Measurements from ENCODE around the gene DNAJC30. TPM values are rescaled to one million over a fixed set of nuclear protein-coding genes. Genes with fewer than 3 reads are reported as not detected.

The DNAJC30 gene
- total RNA-seq, 1 experiment from 2014 or later = 6.8 TPM

DNA sequence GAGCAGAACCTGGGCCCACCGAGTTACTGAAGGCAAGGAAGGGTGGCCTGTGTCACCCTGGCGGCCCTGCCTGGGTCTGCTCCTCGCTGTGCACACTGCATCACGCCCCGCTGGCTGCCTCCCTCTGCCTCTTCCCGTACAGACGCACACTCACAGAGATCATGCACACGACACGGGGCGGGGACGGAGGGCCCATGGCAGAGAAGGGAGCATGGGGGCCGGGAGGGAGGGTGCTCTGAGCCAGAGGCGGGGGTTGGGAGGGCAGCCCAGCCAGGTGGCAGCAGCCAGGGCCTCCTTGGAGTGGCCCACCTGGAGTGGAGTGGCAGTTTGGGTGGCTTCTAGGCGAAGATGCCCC, 16.8 kb upstream of the DNAJC30 start (continued):
- TF ChIP-seq, protein P1, sequence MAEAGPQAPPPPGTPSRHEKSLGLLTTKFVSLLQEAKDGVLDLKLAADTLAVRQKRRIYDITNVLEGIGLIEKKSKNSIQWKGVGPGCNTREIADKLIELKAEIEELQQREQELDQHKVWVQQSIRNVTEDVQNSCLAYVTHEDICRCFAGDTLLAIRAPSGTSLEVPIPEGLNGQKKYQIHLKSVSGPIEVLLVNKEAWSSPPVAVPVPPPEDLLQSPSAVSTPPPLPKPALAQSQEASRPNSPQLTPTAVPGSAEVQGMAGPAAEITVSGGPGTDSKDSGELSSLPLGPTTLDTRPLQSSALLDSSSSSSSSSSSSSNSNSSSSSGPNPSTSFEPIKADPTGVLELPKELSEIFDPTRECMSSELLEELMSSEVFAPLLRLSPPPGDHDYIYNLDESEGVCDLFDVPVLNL (CRISPR knock-in tag; IDR thresholded peaks at IDR 0.05; ENCODE audit: borderline replicate concordance, low read depth) = no peak
- TF ChIP-seq, protein P2, sequence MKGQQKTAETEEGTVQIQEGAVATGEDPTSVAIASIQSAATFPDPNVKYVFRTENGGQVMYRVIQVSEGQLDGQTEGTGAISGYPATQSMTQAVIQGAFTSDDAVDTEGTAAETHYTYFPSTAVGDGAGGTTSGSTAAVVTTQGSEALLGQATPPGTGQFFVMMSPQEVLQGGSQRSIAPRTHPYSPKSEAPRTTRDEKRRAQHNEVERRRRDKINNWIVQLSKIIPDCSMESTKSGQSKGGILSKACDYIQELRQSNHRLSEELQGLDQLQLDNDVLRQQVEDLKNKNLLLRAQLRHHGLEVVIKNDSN (CRISPR knock-in tag; IDR thresholded peaks at IDR 0.05) = no peak
- TF ChIP-seq, protein P3, sequence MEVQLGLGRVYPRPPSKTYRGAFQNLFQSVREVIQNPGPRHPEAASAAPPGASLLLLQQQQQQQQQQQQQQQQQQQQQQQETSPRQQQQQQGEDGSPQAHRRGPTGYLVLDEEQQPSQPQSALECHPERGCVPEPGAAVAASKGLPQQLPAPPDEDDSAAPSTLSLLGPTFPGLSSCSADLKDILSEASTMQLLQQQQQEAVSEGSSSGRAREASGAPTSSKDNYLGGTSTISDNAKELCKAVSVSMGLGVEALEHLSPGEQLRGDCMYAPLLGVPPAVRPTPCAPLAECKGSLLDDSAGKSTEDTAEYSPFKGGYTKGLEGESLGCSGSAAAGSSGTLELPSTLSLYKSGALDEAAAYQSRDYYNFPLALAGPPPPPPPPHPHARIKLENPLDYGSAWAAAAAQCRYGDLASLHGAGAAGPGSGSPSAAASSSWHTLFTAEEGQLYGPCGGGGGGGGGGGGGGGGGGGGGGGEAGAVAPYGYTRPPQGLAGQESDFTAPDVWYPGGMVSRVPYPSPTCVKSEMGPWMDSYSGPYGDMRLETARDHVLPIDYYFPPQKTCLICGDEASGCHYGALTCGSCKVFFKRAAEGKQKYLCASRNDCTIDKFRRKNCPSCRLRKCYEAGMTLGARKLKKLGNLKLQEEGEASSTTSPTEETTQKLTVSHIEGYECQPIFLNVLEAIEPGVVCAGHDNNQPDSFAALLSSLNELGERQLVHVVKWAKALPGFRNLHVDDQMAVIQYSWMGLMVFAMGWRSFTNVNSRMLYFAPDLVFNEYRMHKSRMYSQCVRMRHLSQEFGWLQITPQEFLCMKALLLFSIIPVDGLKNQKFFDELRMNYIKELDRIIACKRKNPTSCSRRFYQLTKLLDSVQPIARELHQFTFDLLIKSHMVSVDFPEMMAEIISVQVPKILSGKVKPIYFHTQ (CRISPR knock-in tag; IDR thresholded peaks at IDR 0.05) = no peak
- TF ChIP-seq, protein P4, sequence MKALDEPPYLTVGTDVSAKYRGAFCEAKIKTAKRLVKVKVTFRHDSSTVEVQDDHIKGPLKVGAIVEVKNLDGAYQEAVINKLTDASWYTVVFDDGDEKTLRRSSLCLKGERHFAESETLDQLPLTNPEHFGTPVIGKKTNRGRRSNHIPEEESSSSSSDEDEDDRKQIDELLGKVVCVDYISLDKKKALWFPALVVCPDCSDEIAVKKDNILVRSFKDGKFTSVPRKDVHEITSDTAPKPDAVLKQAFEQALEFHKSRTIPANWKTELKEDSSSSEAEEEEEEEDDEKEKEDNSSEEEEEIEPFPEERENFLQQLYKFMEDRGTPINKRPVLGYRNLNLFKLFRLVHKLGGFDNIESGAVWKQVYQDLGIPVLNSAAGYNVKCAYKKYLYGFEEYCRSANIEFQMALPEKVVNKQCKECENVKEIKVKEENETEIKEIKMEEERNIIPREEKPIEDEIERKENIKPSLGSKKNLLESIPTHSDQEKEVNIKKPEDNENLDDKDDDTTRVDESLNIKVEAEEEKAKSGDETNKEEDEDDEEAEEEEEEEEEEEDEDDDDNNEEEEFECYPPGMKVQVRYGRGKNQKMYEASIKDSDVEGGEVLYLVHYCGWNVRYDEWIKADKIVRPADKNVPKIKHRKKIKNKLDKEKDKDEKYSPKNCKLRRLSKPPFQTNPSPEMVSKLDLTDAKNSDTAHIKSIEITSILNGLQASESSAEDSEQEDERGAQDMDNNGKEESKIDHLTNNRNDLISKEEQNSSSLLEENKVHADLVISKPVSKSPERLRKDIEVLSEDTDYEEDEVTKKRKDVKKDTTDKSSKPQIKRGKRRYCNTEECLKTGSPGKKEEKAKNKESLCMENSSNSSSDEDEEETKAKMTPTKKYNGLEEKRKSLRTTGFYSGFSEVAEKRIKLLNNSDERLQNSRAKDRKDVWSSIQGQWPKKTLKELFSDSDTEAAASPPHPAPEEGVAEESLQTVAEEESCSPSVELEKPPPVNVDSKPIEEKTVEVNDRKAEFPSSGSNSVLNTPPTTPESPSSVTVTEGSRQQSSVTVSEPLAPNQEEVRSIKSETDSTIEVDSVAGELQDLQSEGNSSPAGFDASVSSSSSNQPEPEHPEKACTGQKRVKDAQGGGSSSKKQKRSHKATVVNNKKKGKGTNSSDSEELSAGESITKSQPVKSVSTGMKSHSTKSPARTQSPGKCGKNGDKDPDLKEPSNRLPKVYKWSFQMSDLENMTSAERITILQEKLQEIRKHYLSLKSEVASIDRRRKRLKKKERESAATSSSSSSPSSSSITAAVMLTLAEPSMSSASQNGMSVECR (CRISPR knock-in tag; IDR thresholded peaks at IDR 0.05; ENCODE audit: borderline replicate concordance) = no peak
- TF ChIP-seq, protein P5, sequence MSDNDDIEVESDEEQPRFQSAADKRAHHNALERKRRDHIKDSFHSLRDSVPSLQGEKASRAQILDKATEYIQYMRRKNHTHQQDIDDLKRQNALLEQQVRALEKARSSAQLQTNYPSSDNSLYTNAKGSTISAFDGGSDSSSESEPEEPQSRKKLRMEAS (CRISPR knock-in tag; IDR thresholded peaks at IDR 0.05) = no peak
- TF ChIP-seq CBFB (CRISPR knock-in tag; IDR thresholded peaks at IDR 0.05; ENCODE audit: low read depth) = no peak
- no peak for TF ChIP-seq ZNF263 (CRISPR knock-in tag; IDR thresholded peaks at IDR 0.05; ENCODE audit: low read depth)
- TF ChIP-seq SP1 (CRISPR knock-in tag; conservative IDR thresholded peaks at IDR 0.05) = no peak
- no peak for TF ChIP-seq NFATC4 (CRISPR knock-in tag; IDR thresholded peaks at IDR 0.05)
- TF ChIP-seq, protein P6, sequence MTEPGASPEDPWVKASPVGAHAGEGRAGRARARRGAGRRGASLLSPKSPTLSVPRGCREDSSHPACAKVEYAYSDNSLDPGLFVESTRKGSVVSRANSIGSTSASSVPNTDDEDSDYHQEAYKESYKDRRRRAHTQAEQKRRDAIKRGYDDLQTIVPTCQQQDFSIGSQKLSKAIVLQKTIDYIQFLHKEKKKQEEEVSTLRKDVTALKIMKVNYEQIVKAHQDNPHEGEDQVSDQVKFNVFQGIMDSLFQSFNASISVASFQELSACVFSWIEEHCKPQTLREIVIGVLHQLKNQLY (CRISPR knock-in tag; IDR thresholded peaks at IDR 0.05) = no peak
- TF ChIP-seq, protein P7, sequence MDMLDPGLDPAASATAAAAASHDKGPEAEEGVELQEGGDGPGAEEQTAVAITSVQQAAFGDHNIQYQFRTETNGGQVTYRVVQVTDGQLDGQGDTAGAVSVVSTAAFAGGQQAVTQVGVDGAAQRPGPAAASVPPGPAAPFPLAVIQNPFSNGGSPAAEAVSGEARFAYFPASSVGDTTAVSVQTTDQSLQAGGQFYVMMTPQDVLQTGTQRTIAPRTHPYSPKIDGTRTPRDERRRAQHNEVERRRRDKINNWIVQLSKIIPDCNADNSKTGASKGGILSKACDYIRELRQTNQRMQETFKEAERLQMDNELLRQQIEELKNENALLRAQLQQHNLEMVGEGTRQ (CRISPR knock-in tag; IDR thresholded peaks at IDR 0.05) = no peak
- TF ChIP-seq NR3C1 (CRISPR knock-in tag; conservative IDR thresholded peaks at IDR 0.05; ENCODE audit: low read depth) = no peak

DNA sequence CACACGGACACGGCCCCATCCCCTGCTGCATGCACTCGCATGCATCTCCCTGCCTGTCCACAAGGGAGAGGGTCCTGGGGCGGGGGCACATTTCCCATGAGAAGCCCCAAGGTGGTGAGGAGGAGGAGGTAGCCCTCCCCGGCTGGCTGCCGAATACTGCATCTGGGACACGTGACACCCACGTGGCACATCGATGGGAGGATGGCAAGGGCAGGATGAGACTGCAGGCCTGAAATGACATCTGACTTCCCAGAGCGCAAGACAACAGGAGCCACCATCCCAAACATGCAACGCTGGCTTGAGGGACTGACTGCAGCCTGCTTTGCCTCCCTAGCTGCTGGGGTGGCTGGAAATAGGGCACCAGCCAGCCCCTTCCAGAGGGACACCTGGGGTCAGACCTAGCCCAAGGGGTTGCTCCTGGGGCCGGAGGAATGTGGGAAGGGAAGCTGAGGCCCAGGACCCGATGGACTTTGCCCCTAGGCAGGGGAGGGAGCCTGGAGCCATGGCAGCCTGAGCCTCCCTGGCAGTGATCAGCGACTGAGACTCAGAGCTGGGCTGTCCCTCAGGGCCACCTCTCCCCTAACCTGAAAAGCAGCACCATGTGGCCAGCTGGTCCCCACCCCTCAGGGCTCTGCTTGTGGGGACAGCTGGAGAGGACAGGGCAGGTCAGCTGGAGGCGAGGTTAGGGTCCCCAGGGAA, 16.3 kb upstream of the DNAJC30 start:
- Mint-ChIP-seq H3K9me3 (no peaks in the 10 kb centered on the region), H3K27me3 (ENCODE audit: low read depth) (no peaks in the 10 kb centered on the region), H3K36me3 (peaks cover 40% of the 10 kb centered on the region), H3K4me3 (no peak overlapping the region), H3K27ac (no peak overlapping the region), H3K4me1 (peaks cover 12% of the 10 kb centered on the region)
- DNase-seq (ENCODE audit: low spot score) (no peak), ATAC-seq (no peak)
- POLR2A ChIA-PET = no interaction called here
- CTCF ChIA-PET = interaction anchor here (1.3 to 8.0 kb wide), 3 partner anchors 15 to 93 kb away, joined by 5 to 61 read pairs (median 15); no protein-coding TSS in a partner anchor
- TF ChIP-seq, protein P8, sequence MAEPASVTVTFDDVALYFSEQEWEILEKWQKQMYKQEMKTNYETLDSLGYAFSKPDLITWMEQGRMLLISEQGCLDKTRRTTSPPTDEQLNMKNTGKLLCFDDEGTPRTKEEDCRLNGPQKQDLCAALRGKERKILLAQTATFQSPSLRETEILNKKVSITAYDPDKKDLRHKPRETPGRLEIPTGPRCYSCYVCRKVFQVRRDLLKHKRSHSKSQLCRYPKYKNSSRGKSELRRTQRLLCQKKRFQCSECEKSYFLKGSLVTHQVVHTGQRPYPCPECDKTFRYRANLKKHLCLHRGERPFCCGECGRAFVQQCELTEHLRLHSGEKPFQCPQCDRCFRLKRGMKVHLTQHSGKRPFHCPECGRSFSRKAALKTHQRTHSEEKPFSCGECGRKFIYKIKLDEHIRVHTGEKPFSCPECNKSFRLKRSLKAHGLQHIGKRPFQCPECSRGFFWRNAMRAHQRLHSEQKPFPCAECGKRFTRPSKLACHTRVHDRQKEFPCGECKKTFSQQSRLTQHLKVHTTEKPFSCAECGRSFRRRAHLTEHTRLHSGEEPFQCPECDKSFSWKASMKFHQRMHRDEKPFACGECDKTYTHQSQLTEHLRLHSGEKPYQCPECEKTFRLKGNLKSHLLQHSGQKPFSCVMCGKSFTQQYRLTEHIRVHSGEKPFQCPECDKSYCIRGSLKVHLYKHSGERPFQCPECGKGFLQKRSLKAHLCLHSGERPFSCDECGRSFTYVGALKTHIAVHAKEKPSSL (CRISPR knock-in tag; conservative IDR thresholded peaks at IDR 0.05) = no peak
- TF ChIP-seq, protein P9, sequence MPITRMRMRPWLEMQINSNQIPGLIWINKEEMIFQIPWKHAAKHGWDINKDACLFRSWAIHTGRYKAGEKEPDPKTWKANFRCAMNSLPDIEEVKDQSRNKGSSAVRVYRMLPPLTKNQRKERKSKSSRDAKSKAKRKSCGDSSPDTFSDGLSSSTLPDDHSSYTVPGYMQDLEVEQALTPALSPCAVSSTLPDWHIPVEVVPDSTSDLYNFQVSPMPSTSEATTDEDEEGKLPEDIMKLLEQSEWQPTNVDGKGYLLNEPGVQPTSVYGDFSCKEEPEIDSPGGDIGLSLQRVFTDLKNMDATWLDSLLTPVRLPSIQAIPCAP (CRISPR knock-in tag; IDR thresholded peaks at IDR 0.05) = no peak
- no peak for TF ChIP-seq GRHL2 (CRISPR knock-in tag; IDR thresholded peaks at IDR 0.05; ENCODE audit: insufficient replicate concordance, severe bottlenecking)
- no peak for TF ChIP-seq ESRRA (CRISPR knock-in tag; IDR thresholded peaks at IDR 0.05; ENCODE audit: borderline replicate concordance)
